DOHH2 (cell line): ENCODE results near the gene PDIA2.

Source experiments
- H3F3A ChIP-seq: fragments of 200-600 bp; sonication (generic), shearing (Covaris generic); 2 replicates; pipeline ENCODE4 v1.6.0; 2016; ENCODE audit warnings: antibody characterized with exemption, mild to moderate bottlenecking; ENCODE audit not compliant: control insufficient read depth, insufficient read depth
- H3K27ac ChIP-seq: fragments of 200-600 bp; sonication (generic); 2 replicates; pipeline ENCODE4 v1.5.1; 2014; ENCODE audit warnings: low read depth, mild to moderate bottlenecking, low read length, moderate library complexity
- H3K27me3 ChIP-seq: fragments of 200-600 bp; sonication (generic); 2 replicates; pipeline ENCODE4 v1.6.1; 2014; ENCODE audit warnings: mild to moderate bottlenecking, low read length, mixed read lengths; ENCODE audit not compliant: control insufficient read depth
- H3K36me3 ChIP-seq: fragments of 200-600 bp; sonication (generic); 2 replicates; pipeline ENCODE4 v1.6.1; 2014; ENCODE audit warnings: mild to moderate bottlenecking, low read length, moderate library complexity, mixed read lengths; ENCODE audit not compliant: control insufficient read depth
- H3K4me1 ChIP-seq: fragments of 200-600 bp; sonication (generic); 2 replicates; pipeline ENCODE4 v1.6.1; 2014; ENCODE audit warnings: mild to moderate bottlenecking, low read length, mixed read lengths; ENCODE audit not compliant: control insufficient read depth
- H3K4me2 ChIP-seq: fragments of 200-600 bp; sonication (generic); 2 replicates; pipeline ENCODE4 v1.6.0; 2014; ENCODE audit warnings: mild to moderate bottlenecking, low read length, moderate library complexity
- H3K4me3 ChIP-seq: fragments of 200-600 bp; sonication (generic); 2 replicates; pipeline ENCODE4 v1.5.1; 2014; ENCODE audit warnings: mild to moderate bottlenecking, low read length, mixed read lengths
- H3K79me2 ChIP-seq: fragments of 200-600 bp; sonication (generic); 2 replicates; pipeline ENCODE4 v1.6.1; 2014; ENCODE audit warnings: mild to moderate bottlenecking, low read length, mixed read lengths; ENCODE audit not compliant: control insufficient read depth
- H3K9me2 ChIP-seq: fragments of 200-600 bp; sonication (generic); replicated peaks from 2 replicates; pipeline ENCODE4 v1.6.1; 2014; ENCODE audit warnings: mild to moderate bottlenecking, low read length, mixed read lengths; ENCODE audit not compliant: control insufficient read depth
- H3K9me3 ChIP-seq: fragments of 200-600 bp; sonication (generic); 2 replicates; pipeline ENCODE4 v1.6.1; 2014; ENCODE audit warnings: antibody characterized with exemption, low read length, mixed read lengths; ENCODE audit not compliant: control insufficient read depth, insufficient read depth
- H4K20me1 ChIP-seq: fragments of 200-600 bp; sonication (generic); 2 replicates; pipeline ENCODE4 v1.6.0; 2014; ENCODE audit warnings: low read depth, mild to moderate bottlenecking, antibody characterized with exemption, low read length, moderate library complexity; ENCODE audit not compliant: control insufficient read depth, insufficient read depth
- EZH2phosphoT487 ChIP-seq: fragments of 200-600 bp; sonication (generic); IDR thresholded peaks from 2 replicates; pipeline ENCODE4 v1.6.1; 2017; ENCODE audit warnings: borderline replicate concordance, mild to moderate bottlenecking, antibody characterized with exemption, low read length, moderate library complexity, mixed read lengths
- TF ChIP-seq, protein P1 (sequence below): fragments of 200-600 bp; sonication (generic); IDR thresholded peaks from one replicate; pipeline ENCODE4 v1.5.1; 2014; ENCODE audit warnings: antibody characterized with exemption, mild to moderate bottlenecking, low read depth, low read length; ENCODE audit not compliant: poor library complexity, severe bottlenecking

The PDIA2 gene

GRCh38 chr16:322476-323143 lies 39.6 kb downstream of the PDIA2 start:
- peaks cover 17% of the 10 kb centered on the region for H4K20me1 ChIP-seq
- no peak overlapping the region for H3K27ac ChIP-seq
- H3F3A ChIP-seq, result no peaks in the 10 kb centered on the region
- TF ChIP-seq EZH2phosphoT487, result no peak
- TF ChIP-seq, protein P1, sequence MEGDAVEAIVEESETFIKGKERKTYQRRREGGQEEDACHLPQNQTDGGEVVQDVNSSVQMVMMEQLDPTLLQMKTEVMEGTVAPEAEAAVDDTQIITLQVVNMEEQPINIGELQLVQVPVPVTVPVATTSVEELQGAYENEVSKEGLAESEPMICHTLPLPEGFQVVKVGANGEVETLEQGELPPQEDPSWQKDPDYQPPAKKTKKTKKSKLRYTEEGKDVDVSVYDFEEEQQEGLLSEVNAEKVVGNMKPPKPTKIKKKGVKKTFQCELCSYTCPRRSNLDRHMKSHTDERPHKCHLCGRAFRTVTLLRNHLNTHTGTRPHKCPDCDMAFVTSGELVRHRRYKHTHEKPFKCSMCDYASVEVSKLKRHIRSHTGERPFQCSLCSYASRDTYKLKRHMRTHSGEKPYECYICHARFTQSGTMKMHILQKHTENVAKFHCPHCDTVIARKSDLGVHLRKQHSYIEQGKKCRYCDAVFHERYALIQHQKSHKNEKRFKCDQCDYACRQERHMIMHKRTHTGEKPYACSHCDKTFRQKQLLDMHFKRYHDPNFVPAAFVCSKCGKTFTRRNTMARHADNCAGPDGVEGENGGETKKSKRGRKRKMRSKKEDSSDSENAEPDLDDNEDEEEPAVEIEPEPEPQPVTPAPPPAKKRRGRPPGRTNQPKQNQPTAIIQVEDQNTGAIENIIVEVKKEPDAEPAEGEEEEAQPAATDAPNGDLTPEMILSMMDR, result no peak
- no peaks in the 10 kb centered on the region for H3K9me2 ChIP-seq
- H3K4me3 ChIP-seq, result no peak overlapping the region
- peaks cover 34% of the 10 kb centered on the region for H3K4me1 ChIP-seq
- no peak overlapping the region for H3K4me2 ChIP-seq
- no peaks in the 10 kb centered on the region for H3K27me3 ChIP-seq
- no peaks in the 10 kb centered on the region for H3K9me3 ChIP-seq
- peaks cover 82% of the 10 kb centered on the region for H3K79me2 ChIP-seq
- peaks cover 6% of the 10 kb centered on the region for H3K36me3 ChIP-seq

GRCh38 chr16:324201-324450 lies 41.2 kb downstream of the PDIA2 start:
- H3K27ac ChIP-seq, result no peak overlapping the region
- H3K4me1 ChIP-seq, result peaks cover 38% of the 10 kb centered on the region
- no peak for TF ChIP-seq EZH2phosphoT487
- TF ChIP-seq, protein P1, result no peak
- H3K9me2 ChIP-seq, result no peaks in the 10 kb centered on the region
- peaks cover under 1% of the 10 kb centered on the region for H3K36me3 ChIP-seq
- H3K79me2 ChIP-seq, result peaks cover 74% of the 10 kb centered on the region
- H3K9me3 ChIP-seq, result no peaks in the 10 kb centered on the region
- no peaks in the 10 kb centered on the region for H3F3A ChIP-seq
- H3K27me3 ChIP-seq, result no peaks in the 10 kb centered on the region
- peak overlapping the region; percentile 82 for H3K4me2 ChIP-seq
- peak overlapping the region; percentile 71; the same call in 1 of the 2 replicates for H3K4me3 ChIP-seq
- H4K20me1 ChIP-seq, result peaks cover 17% of the 10 kb centered on the region

DNA sequence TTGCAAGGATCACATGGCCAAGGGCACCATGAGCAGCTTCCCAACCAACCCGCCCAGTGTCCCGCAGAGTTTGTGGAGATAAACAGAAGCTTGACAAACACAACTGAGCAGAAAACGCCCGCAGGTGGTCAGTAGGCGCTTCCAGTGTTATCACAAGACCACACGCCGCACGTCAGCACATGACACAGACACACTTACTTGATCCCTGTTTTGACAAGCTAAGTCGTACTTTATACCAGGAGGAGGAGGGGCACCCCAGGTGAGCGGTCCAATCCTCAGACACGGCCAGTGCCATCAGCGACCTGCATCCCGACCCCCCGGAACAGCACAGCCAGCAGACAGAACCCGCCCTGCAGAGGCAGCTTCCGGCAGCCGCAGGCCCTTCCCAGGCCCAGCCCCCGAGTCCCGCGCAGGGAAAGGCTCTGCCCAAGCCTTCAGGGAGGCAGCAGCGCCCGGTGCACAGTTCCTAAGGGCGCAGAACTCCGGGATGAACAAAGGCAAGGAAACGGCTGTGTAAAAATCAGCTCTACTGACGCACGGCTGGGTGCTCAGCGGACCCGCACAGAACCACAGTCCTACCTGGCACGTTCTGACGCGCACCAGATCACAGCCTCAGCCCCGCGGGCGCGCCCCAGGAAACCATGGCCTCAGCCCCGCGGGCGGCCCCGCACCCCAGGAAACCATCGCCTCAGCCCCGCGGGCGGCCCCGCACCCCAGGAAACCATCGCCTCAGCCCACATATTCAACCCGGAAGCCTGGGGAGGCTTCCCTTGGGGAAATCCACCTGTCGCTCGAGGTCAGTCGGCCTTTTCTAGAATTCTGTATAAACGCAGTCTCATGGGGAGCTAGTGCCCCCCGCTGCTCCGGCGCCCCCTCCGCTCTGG lies 41.7 kb downstream of the PDIA2 start:
- H3K36me3 ChIP-seq, result no peaks in the 10 kb centered on the region
- H3K79me2 ChIP-seq, result peaks cover 68% of the 10 kb centered on the region
- H3K9me2 ChIP-seq, result no peaks in the 10 kb centered on the region
- peak overlapping the region; percentile 71 for H3K4me3 ChIP-seq
- no peaks in the 10 kb centered on the region for H3K27me3 ChIP-seq
- H3K27ac ChIP-seq, result peak overlapping the region; percentile 22
- TF ChIP-seq, protein P1, result no peak
- no peak for TF ChIP-seq EZH2phosphoT487
- peaks cover 17% of the 10 kb centered on the region for H4K20me1 ChIP-seq
- H3K4me1 ChIP-seq, result peaks cover 38% of the 10 kb centered on the region
- H3K4me2 ChIP-seq, result peak overlapping the region; percentile 82
- H3F3A ChIP-seq, result no peaks in the 10 kb centered on the region
- H3K9me3 ChIP-seq, result no peaks in the 10 kb centered on the region
